HG03066 (cell line): Measurements from ENCODE around the gene THSD7B.
A peak's percentile ranks its signal among the peaks of the same experiment; 100 is the strongest.
"Not testable (repeated sequence)": the region's sequence is repeated elsewhere in the genome, so short reads cannot be mapped to it uniquely, and the experiment has no call there.

Experiments
- ATAC-seq: cut with Tn5 transposase; IDR thresholded peaks from one replicate; pipeline ENCODE4 v1.9.1; 2021; ENCODE audit warnings: low read depth; ENCODE audit not compliant: unreplicated experiment

THSD7B gene

DNA sequence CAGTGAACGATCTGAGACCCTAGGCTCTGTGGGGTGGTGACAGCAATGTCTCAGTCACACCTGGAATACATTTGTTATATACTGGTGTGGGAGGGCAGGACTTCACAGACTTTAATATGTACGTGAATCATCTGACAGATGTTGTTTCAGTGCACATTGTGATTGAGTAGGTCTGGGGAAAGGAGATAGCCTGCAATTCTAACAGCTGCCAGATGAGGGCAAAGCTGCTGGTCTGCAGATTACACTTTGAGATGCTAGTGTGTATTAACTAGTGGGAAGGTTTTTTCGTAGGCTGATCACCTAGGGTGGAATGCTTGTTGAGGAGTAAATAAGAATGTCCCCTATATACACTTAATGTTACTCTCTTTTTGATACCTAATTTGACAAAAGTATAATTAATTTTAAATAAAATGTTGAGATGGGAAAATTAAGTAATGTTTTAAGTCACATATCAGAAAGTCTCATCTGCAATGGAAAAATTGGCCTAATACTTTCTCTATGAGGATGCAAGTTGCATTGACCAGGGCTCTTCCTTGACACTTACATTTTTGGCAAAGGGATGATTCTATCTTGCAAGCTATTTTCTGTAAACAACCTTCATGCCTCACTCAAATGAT is 702.0 kb downstream of the THSD7B start:
- peak; percentile 70 for ATAC-seq

DNA sequence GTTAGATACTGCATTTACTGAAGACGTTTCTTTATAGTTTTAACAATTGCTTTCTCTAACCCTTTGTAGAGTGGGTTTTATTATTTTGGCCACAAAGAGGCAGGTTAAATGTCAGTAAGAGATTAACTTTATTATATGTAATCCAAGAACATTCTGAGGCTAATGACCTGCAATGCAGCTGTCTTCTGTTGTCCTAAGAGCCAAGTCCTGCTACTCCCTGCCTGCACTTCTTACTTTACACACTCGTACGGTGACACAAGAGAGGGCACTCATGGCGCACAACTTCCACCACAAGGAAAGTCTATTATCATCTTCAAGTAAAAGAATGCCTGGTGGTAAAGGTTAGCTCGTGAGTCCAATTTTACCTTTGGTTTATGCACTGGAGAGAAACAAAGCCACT is 727.9 kb downstream of the THSD7B start:
- no peak for ATAC-seq

DNA sequence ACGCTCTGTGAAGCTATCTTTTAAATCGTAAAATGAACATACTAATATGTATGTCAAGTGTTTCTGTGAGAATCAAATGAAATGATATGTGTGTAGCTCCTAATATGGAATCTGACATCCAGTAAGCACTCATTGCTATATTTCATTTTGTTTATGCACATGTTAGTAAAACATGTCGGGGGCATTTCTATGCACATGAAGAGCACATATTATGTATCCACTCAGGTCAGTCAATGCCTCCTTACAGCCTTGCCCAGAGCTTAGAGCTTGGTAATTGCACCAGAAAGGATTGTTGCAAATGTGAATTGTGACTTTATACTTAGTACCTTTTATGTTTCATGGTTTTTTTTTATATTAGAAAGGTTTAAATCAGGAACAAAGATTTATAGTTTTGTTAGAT is 735.3 kb downstream of the THSD7B start:
- ATAC-seq: no peak

GRCh38 chr2:137507237-137507636 is 741.9 kb downstream of the THSD7B start:
- no peak for ATAC-seq

DNA sequence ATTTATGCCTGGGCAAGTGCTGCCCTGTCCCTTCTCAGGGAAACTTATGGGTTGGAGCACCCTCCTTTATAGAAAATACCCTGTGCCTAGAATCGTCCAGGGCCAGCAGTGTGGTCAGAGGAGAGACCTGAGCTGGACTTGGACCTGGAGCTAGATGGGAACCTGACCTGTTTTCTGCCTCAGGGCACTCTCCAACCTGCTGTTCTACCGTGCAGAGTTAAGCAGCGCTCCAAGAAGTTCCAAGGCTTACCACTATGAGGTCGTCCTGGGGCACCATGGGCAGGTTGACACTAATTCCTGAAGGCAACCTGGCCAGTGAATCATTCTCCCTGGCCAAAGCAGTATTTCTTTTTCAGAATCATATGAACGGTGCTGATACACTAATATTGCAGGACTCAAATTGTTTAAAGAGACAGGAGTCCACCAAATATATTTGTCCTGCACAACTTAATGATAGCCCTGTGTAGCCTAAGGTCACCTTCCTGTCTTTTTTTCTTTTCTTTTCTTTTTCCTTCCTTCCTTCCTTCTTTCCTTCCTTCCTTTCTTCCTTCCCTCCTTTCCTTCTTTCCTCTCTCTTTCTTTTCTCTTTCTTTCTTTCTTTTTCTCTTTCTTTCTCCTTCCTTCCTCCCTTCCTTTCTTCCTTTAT is 743.5 kb downstream of the THSD7B start:
- no peak for ATAC-seq

GRCh38 chr2:137511526-137511925 is 746.2 kb downstream of the THSD7B start:
- no peak for ATAC-seq

DNA sequence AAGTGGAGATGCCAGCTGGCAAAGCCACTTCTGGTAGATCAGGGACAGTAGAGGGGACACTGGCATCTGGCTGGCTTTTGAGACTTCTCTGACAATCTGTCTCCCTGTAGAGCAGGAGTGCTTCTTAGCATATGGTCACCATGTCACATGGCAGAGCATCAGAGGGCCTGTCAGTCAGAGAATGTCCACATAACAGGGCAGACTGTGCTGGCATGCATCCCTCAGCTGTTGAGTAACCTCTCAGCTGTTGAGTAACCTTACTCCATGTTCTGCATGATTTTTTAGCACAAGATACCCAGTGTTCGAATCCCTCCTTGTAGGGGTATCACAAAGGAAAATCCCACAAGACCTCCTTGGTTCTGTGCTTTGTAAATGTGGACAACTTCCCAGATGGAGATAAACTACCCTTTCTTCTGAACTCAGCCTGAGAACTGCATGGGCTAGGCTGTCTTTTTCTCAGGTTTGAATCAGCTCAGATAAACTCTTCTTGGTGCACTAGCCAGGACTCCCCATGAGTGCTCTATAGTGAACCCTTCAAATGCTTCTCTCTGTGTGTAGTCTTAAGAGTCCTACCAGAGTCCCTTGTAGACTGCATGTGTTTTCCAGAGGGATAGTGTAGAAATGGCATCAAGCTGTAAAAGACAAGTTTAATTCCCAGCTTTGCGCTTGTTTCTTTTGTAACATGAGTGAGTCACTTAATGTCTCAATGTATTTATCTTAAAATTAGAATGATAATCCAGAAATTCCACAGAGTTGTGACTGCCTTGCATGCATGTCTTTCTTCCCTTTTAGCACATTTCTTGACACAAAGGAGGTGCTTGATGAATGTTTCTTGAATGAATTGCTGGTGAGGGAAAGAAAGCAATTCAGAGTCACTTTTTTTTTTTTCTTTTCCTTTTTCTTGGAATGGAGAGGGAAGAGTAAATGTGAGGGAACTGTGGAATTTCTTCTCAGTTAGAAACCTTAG is 756.6 kb downstream of the THSD7B start:
- ATAC-seq: no peak

GRCh38 chr2:137522620-137523011 is 757.3 kb downstream of the THSD7B start:
- ATAC-seq: no peak

DNA sequence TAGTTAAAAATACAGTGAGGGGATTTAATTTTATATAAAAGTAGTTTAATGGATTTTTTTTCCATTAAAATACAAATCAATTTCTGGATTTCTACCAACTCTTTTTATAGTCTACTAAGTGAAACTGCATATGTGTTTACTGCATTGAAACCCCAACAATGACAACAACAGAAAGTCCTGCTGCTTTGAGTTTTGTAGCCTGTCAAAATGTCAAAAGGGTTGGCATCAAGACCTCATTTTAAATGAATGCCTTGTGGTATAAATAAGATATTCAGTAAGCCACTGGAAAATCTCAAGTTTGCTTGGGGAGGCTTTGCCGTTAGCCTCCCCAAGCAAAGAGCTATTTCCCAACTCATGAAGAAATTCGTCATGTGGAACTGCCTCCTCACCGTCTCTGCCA is 758.6 kb downstream of the THSD7B start:
- ATAC-seq: no peak

GRCh38 chr2:137525132-137525531 is 759.8 kb downstream of the THSD7B start:
- ATAC-seq: no peak

DNA sequence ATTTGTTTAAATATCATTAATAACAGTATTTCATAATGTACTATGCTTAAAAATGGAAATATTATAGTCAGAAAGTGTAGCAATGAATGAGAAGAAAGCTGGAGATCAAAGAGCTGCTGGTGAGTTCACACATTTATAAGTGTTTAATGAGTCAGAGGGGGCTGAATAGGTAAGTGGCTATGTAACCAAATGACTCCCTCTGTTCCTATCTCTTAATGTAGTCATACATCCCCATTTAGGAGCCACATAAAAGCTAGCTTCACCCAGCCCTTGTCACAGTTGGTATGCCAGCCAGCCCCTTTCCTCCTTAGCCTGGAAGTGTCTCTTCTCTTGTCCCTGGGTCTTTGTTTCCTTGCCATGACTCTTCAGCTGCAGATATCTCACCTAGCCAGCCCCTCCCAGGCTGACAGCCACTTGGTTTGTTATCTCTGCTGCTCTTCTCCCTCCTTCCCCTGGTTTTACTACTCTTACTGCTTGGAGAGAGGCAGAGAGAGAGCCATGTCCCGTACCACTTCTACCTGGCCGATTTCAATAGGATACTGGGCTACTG is 760.4 kb downstream of the THSD7B start:
- ATAC-seq: no peak

DNA sequence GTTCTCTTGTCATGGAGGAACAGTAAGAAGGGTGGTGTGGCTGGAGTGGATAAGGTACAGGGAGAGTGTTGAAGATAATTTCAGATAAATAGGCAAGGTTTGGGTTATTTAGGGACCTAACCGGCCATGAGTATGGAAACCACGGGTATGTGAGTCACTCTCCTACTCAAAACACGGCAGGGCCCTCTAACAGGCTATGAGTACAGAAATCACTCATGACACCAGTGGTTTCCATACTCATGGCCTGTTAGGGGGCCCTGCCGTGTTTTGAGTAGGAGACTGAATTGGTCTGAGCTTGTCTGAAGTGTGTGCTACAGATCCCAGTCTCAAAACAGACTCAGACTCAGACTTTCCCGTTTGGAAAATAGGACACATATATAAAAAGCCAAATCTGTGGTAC is 770.6 kb downstream of the THSD7B start:
- no peak for ATAC-seq

DNA sequence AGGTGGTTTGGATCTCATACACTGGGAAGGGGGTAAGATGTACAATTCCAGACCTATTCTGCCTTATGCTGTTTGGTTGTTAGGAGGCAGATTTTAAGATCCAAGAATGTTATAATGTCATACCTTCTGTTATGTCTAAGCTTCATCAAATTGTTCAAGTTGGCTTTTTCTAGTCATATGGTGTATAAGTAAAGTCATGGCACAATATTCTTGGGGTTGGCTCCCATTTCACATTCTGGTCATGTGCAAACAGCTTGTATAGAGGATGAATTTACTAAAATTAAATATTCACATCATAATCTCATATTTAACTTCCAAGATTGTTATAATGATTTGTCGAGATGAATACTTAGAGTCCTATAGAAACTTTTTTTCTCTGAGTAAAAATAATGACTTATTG is 774.0 kb downstream of the THSD7B start:
- no peak for ATAC-seq

DNA sequence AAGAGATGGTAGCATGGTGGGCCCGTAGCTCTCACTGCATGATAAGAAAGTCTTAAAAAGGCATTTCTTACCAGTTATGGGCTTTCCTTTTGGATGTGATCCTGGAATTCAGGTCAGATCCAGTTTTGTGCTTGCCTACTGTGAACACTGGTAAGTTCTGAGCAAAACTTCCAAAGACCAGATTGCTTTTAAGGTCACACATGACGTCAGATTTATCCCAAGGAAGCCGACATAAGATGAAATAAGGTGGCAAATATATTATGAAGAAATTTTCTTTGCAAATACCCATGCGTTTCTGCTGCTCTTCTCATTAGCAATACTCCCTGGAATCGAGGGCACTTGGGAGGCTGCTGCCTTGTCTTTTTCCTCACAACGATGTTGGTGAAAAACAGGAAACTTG is 782.5 kb downstream of the THSD7B start:
- no peak for ATAC-seq

GRCh38 chr2:137566387-137566786 is 801.0 kb downstream of the THSD7B start:
- no peak for ATAC-seq

- no peak for ATAC-seq
These were observed 805.1 kb downstream of the THSD7B start for GRCh38 chr2:137570484-137570883.

GRCh38 chr2:137587834-137588233 is 822.5 kb downstream of the THSD7B start:
- ATAC-seq: not testable (repeated sequence)

- not testable (repeated sequence) for ATAC-seq
These were observed 823.2 kb downstream of the THSD7B start for GRCh38 chr2:137588578-137588977.

DNA sequence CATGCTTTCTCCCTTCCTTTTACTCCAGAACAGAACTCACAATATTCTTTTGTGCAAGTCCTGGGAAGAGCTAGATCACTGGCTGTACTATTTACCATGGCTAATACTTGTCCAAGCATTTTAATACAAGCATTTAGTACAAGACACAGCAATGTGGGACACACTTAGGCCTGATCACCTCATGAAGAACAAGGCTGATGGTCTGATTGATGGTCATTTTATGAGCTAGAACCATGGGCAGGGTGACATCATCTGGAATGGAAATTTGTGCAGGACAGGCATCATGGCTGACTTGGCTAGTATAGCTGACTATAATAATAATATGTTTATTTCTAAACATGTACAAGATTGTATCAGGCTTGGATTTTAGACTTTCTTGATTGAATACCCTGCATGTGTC is 824.8 kb downstream of the THSD7B start:
- no peak for ATAC-seq

- no peak for ATAC-seq
These were observed 842.5 kb downstream of the THSD7B start for GRCh38 chr2:137607722-137608318.

GRCh38 chr2:137638932-137639331 is 873.6 kb downstream of the THSD7B start:
- ATAC-seq: no peak
